Activated naive CD8-positive, alpha-beta T cell (primary cell): ENCODE data around the gene HERC2.
"Not testable (repeated sequence)": the region's sequence is repeated elsewhere in the genome, so short reads cannot be mapped to it uniquely, and the experiment has no call there.

Experiments
- H3K27ac Mint-ChIP-seq: one replicate; pipeline ENCODE4 v1.8.0; 2021; ENCODE audit warnings: mixed read lengths
- H3K27me3 Mint-ChIP-seq: one replicate; pipeline ENCODE4 v1.8.0; 2021; ENCODE audit warnings: mixed read lengths
- H3K36me3 Mint-ChIP-seq: one replicate; pipeline ENCODE4 v1.8.0; 2021; ENCODE audit warnings: mixed read lengths
- H3K4me1 Mint-ChIP-seq: one replicate; pipeline ENCODE4 v1.8.0; 2021; ENCODE audit warnings: low read depth, mixed read lengths
- H3K4me3 Mint-ChIP-seq: one replicate; pipeline ENCODE4 v1.8.0; 2021; ENCODE audit warnings: mild to moderate bottlenecking, mixed read lengths
- H3K9me3 Mint-ChIP-seq: one replicate; pipeline ENCODE4 v1.8.0; 2021; ENCODE audit warnings: low read depth, mixed read lengths

HERC2 gene

DNA sequence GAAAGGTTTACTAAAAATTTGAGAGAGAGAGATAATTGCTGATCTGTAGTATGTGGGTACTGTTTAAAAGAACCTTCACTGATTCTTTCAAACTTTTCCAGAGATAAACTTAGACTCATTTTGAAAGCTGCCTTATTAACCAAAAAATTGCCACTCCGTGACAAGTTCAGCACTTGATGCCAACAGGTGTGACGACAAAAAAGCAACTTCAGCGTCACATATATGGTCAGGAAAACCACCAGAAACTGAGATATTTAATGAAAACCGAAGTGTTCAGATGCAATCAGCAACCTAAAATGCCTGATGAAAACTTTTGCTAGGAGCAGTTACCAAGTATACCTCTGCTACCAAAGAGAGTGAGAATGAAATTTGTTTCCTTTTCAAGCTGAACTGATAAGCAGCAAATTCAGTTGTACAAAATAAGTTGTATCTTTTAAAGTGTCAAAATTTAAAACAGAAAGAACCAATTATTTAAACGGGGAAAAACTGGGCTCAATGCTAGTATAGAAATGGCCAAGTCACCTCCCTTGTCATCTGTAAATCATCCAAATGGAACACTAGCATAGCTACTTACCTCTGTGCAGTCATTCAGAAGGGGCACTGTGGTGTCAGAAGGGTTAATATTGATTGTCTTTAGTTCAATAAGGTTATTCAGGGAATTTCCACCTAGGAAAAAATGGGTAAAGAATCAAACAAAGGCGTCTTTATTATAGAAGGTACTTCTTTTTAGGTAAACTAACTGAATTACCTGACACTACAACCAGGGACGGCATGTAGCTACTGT lies 131.4 kb downstream of the HERC2 start:
- Mint-ChIP-seq H3K4me1 (peaks cover 7% of the 10 kb centered on the region), H3K27ac (no peak overlapping the region), H3K4me3 (no peak overlapping the region), H3K36me3 (peaks cover 25% of the 10 kb centered on the region), H3K9me3 (no peaks in the 10 kb centered on the region), H3K27me3 (no peaks in the 10 kb centered on the region)

DNA sequence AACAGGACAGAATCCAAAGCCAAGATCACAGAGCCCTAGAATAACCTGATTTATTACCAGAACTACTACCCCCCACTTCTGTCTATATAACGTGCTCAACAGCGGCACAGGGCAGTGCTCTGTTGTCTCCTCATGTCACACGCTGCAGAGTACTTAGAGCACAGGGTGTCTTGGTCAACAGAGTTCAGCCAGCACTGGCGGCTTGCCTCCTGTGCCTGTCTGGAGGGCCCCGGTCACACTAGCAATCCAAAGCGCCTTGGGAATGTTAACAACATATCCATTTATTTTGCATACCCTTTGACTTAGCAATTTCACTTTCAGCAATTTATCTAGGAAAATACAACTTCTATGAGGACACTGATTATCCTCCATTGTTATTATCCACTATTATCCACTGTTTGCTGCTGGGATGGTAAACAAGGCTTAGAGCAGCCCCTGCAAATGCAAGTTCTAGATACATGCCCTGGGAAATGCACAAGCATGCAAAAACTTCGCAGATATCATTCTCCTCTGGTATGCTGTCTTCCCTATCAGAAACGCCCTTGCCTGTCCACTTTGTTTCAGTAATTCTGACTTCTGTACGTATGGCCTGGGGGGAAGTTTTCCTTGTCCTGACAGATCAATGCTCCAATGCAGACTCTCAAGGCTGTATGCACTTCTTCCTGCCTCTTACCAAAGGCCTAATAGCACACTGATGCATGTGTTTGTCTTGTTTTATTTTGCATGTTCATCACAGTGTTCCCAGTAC lies 136.7 kb downstream of the HERC2 start:
- no peak overlapping the region for H3K27ac Mint-ChIP-seq
- no peaks in the 10 kb centered on the region for H3K9me3 Mint-ChIP-seq
- H3K4me3 Mint-ChIP-seq = no peak overlapping the region
- peaks cover 16% of the 10 kb centered on the region for H3K36me3 Mint-ChIP-seq
- no peaks in the 10 kb centered on the region for H3K27me3 Mint-ChIP-seq
- H3K4me1 Mint-ChIP-seq = no peaks in the 10 kb centered on the region

DNA sequence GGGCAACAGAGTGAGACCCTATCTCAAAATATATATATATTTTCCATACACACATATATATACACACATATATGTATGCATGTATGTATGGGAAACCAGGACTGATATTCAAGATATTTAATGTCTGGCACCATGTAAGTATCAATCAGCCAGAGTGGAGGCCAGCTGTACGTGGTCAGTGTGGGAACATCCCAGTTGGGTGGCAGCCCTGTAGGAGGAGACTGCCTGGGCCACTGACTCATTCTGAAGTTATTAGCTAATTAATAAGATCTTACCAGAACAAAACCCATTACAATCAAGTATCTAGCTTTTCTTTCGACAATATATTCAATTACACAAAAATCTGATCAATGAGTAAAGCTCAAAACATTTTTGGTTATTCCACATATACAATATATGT lies 137.8 kb downstream of the HERC2 start:
- H3K4me1 Mint-ChIP-seq = no peaks in the 10 kb centered on the region
- no peaks in the 10 kb centered on the region for H3K27me3 Mint-ChIP-seq
- no peaks in the 10 kb centered on the region for H3K9me3 Mint-ChIP-seq
- peaks cover 15% of the 10 kb centered on the region for H3K36me3 Mint-ChIP-seq
- no peak overlapping the region for H3K27ac Mint-ChIP-seq
- H3K4me3 Mint-ChIP-seq = no peak overlapping the region

DNA sequence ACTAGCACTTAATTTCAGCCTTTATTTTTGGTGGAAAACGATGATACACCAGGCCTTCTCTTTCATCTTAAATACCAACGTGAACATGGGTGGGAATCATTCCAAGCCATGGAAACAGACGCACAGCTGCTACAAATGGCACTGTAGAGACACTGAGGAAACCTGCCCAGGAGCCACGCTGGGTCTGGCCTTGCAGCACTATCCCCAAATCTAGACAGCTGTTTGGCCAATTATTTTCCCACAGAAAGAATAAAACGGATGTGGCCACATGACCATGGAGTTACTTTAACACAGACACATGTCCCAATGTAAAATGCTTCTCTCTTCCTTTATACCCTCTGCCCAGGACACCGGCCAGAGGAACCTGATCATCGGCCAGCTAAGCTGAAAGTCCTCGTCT lies 139.2 kb downstream of the HERC2 start:
- Mint-ChIP-seq H3K27ac (no peak overlapping the region), H3K27me3 (no peaks in the 10 kb centered on the region), H3K4me1 (peaks cover 4% of the 10 kb centered on the region), H3K9me3 (no peaks in the 10 kb centered on the region), H3K4me3 (no peak overlapping the region), H3K36me3 (peaks cover 11% of the 10 kb centered on the region)

DNA sequence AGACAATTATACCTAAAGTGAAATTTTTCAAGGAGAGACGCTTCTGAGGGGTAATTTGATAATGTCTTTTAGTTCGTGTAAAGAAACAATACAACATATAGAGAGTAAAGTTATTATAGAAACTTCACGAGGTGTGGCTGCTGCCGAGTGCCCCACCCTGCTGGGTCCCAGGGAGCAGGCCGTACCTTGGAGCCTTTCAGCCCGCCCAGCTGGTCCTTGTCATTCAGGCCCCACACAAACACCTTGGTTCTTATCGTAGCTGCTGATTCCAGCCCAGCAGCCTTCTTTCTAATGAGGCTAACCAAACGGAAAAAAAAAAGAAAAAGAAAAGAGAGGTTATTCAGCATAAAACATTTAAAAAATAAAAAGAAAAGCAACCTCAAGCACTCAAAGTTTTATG lies 139.8 kb downstream of the HERC2 start:
- Mint-ChIP-seq H3K4me1 (peaks cover 4% of the 10 kb centered on the region), H3K36me3 (peaks cover 11% of the 10 kb centered on the region), H3K9me3 (no peaks in the 10 kb centered on the region), H3K27ac (no peak overlapping the region), H3K4me3 (no peak overlapping the region), H3K27me3 (no peaks in the 10 kb centered on the region)

DNA sequence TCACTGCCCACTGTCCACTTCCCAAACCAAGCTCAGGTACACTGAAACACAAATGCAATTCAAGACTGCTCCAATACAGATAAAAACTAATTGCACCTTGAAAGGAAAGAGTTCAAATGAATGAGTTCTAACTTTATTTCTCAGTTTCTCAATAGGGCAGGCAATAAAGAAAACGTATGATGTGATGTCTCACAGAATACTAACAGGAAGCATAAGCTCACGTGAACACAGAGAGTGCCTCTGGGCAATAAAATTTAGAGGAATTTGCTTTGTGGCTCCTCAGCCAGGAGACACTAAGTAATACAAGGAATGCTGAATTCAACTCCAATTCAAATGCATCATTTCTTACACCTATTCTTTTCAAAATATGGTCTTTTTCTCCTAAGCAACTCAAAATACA lies 140.6 kb downstream of the HERC2 start:
- no peaks in the 10 kb centered on the region for H3K9me3 Mint-ChIP-seq
- H3K4me3 Mint-ChIP-seq = no peak overlapping the region
- no peak overlapping the region for H3K27ac Mint-ChIP-seq
- no peaks in the 10 kb centered on the region for H3K27me3 Mint-ChIP-seq
- H3K36me3 Mint-ChIP-seq = peaks cover 9% of the 10 kb centered on the region
- H3K4me1 Mint-ChIP-seq = peaks cover 4% of the 10 kb centered on the region

DNA sequence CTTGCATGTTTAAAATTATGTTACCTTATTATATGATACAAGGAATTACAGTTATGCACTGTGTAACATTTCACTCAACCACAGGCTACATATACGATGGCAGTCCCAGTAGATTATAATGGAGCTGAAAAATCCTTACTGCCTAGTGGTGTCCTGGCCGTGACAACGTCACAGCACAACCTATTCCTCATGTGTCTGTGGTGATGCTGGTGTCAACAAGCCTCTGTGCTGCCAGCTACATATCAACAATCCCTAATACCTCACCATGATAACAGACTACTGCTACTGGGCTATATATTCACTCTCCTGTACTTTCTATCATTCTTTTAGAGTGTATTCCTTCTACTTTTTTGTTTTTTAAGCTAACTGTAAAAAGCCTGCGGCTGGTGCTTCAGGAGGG lies 142.7 kb downstream of the HERC2 start:
- no peak overlapping the region for H3K27ac Mint-ChIP-seq
- H3K9me3 Mint-ChIP-seq = no peaks in the 10 kb centered on the region
- H3K36me3 Mint-ChIP-seq = peaks cover 12% of the 10 kb centered on the region

DNA sequence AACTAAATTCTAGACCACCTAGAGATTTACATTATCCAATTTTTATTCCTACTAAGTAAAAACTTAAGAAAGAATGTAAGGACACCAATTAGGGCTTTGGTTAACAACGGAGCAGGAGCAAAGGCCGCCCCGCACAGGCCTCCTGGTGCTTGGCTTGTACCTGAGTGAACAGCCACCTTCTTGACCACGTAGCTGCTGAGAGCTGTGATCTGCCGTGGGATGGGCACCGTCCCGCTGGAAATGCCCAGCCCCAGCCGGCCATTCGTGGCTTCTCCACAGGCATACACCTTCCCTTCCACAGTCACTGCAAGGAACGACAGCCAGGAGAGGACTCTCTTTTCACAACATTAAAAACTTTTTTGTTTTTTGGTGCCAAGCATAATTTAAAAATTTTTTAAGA lies 143.3 kb downstream of the HERC2 start:
- Mint-ChIP-seq H3K36me3 (peaks cover 12% of the 10 kb centered on the region), H3K9me3 (no peaks in the 10 kb centered on the region), H3K4me1 (peaks cover 4% of the 10 kb centered on the region), H3K27ac (no peak overlapping the region), H3K27me3 (no peaks in the 10 kb centered on the region), H3K4me3 (no peak overlapping the region)

More for the DNA sequence above, 142.7 kb downstream of the HERC2 start:
- H3K4me1 Mint-ChIP-seq = peaks cover 4% of the 10 kb centered on the region
- H3K4me3 Mint-ChIP-seq = no peak overlapping the region
- no peaks in the 10 kb centered on the region for H3K27me3 Mint-ChIP-seq

DNA sequence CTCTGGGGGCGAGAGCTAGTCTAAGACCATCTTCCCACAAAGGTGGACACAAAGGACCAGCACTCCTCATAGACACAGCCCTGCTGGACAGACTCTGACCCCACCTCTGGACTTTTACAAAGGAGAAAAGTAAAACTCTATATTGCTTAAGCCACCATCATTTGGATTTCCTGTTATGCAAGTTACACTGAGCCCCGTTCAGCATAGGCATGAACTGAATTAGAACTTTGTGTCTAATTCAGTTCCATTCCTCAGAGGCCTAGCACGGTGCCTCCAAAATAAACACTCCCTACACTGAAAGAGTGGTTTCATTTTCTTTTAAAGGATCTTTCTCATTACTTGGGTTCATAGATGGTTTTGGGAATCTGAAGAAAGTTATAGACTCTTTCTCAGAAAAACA lies 143.7 kb downstream of the HERC2 start:
- no peak overlapping the region for H3K4me3 Mint-ChIP-seq
- H3K4me1 Mint-ChIP-seq = peaks cover 4% of the 10 kb centered on the region
- peaks cover 14% of the 10 kb centered on the region for H3K36me3 Mint-ChIP-seq
- H3K27ac Mint-ChIP-seq = no peak overlapping the region
- H3K9me3 Mint-ChIP-seq = no peaks in the 10 kb centered on the region
- H3K27me3 Mint-ChIP-seq = no peaks in the 10 kb centered on the region

DNA sequence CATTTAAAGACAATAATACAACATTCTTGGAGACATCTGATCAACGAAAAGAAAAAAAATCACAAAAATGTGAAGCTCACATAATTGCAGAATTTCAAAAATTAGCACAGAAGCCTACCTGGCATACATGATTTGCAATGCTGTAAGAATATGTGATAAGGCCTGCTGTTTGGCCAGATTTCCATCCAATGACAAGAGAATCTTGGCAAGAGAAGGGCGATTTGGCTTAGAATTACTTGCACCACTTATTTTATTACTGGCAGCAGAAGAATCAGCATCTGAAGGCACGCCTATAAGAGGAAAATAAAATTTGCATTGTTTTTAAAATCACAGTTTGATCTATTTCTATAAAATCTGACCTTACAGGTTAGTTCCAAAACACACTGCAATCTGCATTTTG lies 152.6 kb downstream of the HERC2 start:
- H3K27me3 Mint-ChIP-seq = no peaks in the 10 kb centered on the region
- no peaks in the 10 kb centered on the region for H3K9me3 Mint-ChIP-seq
- H3K4me3 Mint-ChIP-seq = no peak overlapping the region
- H3K27ac Mint-ChIP-seq = no peak overlapping the region
- peaks cover 5% of the 10 kb centered on the region for H3K4me1 Mint-ChIP-seq
- peaks cover 40% of the 10 kb centered on the region for H3K36me3 Mint-ChIP-seq

DNA sequence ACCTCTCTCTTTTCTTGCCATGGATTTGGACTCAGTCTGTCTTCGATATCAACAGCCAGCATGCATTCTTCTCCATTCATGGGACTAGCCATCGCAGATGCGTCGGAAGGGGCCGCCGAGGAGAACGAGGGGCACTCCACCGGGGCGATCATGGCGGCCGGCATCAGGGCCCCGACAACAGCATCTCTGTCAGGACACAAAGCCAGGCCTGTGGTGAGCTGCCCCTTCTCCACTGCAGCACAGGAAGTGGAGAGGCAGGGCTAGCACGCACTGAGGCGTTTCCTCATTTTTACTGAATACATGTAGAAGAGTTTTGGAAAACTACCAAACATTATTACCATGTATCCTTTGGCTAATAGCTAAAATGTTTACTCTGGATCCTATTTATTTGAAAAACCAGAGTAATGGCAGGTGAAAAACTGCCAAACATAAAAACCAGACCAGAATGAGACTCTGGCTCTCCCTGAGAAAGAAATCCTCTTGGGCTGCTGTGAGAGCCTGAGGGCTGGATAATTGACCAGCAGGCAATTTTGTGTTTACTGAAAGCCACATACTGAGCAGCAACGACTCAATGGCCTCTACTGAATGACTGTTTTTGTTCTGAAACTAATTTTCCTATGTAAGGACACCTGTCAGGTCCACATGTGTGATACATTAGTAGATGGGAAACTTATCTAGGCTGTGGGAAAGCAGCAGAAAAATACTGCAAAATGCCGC lies 153.4 kb downstream of the HERC2 start:
- H3K9me3 Mint-ChIP-seq, H3K27me3 Mint-ChIP-seq, H3K4me1 Mint-ChIP-seq, H3K4me3 Mint-ChIP-seq: not testable (repeated sequence)
- H3K36me3 Mint-ChIP-seq = peaks cover 43% of the 10 kb centered on the region
- peak overlapping the region; percentile 37 for H3K27ac Mint-ChIP-seq

DNA sequence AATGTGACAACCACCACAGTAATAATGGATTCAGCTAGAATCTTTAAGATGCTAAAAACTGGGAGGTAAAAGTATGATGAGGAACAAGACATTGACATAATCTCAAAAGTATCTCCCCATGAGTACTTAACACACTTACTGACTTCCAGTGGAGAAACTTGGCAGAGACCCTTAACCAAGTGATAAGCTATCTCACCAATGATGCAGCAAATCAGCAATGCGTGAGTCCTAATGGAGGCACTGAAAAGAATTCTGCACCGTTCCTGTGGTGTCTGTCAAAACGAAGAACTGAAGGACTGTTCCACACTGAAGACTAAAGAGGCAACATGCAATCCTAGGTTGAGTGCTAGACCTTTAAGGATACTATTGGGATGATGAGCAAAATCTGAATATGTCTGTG lies 154.9 kb downstream of the HERC2 start:
- H3K9me3 Mint-ChIP-seq = no peaks in the 10 kb centered on the region
- H3K27ac Mint-ChIP-seq = no peak overlapping the region
- H3K4me3 Mint-ChIP-seq = no peak overlapping the region
- peaks cover 49% of the 10 kb centered on the region for H3K36me3 Mint-ChIP-seq
- H3K4me1 Mint-ChIP-seq = peaks cover 5% of the 10 kb centered on the region
- H3K27me3 Mint-ChIP-seq = no peaks in the 10 kb centered on the region

DNA sequence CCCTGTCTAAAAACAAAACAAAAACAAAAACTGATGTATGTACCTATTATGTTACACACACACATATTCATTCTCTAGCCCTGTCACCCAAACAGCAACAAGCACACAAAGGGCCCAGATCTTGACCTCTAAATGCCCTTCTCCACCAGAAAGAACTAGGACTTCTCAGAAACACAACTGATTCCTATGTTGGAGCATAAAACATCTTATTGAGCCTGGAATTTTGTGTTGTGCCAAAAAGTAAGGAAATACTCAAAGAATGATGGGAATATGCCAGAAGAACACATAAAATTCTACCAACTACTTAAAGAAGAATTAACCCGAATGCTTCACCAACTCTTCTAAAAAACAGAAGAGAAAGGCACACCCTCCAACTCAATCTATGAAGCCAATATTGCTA lies 156.2 kb downstream of the HERC2 start:
- no peak overlapping the region for H3K27ac Mint-ChIP-seq
- no peak overlapping the region for H3K4me3 Mint-ChIP-seq
- H3K27me3 Mint-ChIP-seq = no peaks in the 10 kb centered on the region
- peaks cover 45% of the 10 kb centered on the region for H3K36me3 Mint-ChIP-seq
- H3K9me3 Mint-ChIP-seq = no peaks in the 10 kb centered on the region
- H3K4me1 Mint-ChIP-seq = peaks cover 3% of the 10 kb centered on the region

DNA sequence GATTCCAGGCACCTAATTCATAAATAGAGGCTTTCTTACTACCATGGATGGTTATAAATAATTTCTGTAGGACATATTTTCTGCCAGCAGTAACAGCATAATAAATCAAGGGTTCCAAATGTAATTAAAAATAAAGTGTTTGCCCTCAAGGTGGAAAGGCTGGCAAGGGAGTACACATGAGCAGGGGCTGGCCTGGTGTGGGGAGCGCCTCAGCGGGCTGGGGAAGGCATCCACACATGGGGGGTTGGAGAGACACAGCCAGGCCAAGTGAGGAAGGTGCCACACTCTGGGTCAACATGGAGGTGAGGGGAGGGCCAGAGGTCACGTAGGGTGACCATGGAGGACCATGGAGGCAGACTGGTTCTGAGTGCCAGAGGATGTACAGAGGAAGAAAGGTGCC lies 157.1 kb downstream of the HERC2 start:
- Mint-ChIP-seq H3K36me3 (peaks cover 44% of the 10 kb centered on the region), H3K27me3 (no peaks in the 10 kb centered on the region), H3K27ac (no peak overlapping the region), H3K4me3 (no peak overlapping the region), H3K4me1 (peaks cover 3% of the 10 kb centered on the region), H3K9me3 (no peaks in the 10 kb centered on the region)

DNA sequence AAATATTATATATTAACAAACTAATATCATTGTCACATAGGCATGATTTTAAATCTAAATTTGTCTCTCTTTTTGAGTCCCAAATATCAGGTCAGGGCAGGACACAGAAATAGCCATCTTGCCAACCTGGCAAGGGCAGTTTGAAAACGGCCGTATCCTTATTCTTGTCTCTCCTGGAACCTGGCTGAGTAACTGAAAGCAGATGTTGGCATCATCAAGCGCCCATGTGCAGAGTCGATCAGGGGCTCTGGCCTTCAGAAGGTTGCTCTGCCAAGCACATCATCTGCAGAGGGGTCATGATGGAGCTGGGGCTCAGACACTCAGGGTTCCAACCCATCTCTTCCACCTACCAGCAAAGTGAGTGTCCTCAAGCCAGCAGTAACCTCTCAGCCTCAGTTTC lies 167.7 kb downstream of the HERC2 start:
- no peaks in the 10 kb centered on the region for H3K27me3 Mint-ChIP-seq
- H3K4me1 Mint-ChIP-seq = peaks cover 8% of the 10 kb centered on the region
- H3K27ac Mint-ChIP-seq = no peak overlapping the region
- no peaks in the 10 kb centered on the region for H3K9me3 Mint-ChIP-seq
- peaks cover 5% of the 10 kb centered on the region for H3K36me3 Mint-ChIP-seq
- no peak overlapping the region for H3K4me3 Mint-ChIP-seq
